ENCODE measurements around the gene KYAT1.

KYAT1 gene

DNA sequence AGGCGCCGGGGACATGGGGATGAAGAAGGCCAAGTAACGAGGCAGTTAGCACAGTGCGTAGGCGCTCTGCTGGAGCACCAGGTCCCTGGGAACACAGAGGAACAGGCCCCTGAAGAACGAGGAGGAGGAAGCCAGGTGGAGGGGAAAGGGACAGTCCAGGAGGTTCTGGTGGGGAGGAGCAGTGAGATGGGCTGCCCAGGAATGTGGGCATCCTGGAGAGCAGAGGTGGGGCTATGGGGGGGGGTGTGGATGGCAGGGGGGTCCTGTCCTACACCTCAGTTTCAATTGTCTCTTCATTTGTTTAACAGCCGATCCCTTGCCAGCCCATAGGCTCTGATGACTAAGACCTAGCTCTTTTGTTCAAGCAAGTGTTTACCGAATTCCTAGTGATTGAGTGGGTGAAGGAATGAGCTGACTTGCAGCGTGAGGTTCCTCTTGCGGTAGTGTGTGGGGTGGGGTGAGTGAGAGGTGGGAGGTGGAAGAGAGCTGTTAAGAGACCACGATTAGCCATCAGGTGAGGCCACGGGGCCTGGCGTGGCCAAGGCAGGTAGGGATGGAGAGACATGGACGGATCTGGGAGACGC, 30.6 kb upstream of the KYAT1 start:
- Histone ChIP-seq H3K4ac (ENCODE audit: low read length) (no peak overlapping the region), H3K4me3 (ENCODE audit: low read length in 2 of 2) (no peak overlapping the region), H3K18ac (ENCODE audit: low read length) (peak overlapping the region; percentile 59), H2BK12ac (ENCODE audit: low read length) (peak overlapping the region; percentile 69), H4K91ac (ENCODE audit: low read depth, low read length, poor library complexity) (no peak overlapping the region), H2AFZ (ENCODE audit: low read length) (no peak overlapping the region), H2BK5ac (ENCODE audit: low read length) (peak overlapping the region; percentile 84), H3K79me1 (ENCODE audit: low read depth, low read length) (peaks cover 13% of the 10 kb centered on the region), H3K27ac (replicated peaks; ENCODE audit: low read length) (peak overlapping the region; percentile 65), H3K14ac (ENCODE audit: low read length) (peak overlapping the region; percentile 72), H2BK120ac (ENCODE audit: low read depth, low read length) (no peak overlapping the region), H3K9me3 (replicated peaks in 1 of 2; ENCODE audit: control insufficient read depth in 2 of 2, insufficient read depth in 1 of 2, low read depth in 1 of 2, low read length in 2 of 2) (peaks cover 0 to 3% of the 10 kb centered on the region in 2 donors), H2BK15ac (ENCODE audit: low read length) (peak overlapping the region; percentile 93), H2AK5ac (ENCODE audit: low read depth, low read length) (peak overlapping the region; percentile 81), H4K8ac (ENCODE audit: low read depth, low read length) (no peak overlapping the region), H3K23ac (ENCODE audit: low read depth, low read length, poor library complexity) (peak overlapping the region; percentile 10), H3K36me3 (replicated peaks in 1 of 2; ENCODE audit: control insufficient read depth in 2 of 2, insufficient read depth in 2 of 2, low read length in 2 of 2) (peaks cover 45 to 89% of the 10 kb centered on the region in 2 donors), H3K4me2 (ENCODE audit: insufficient read depth, low read length, poor library complexity, severe bottlenecking) (no peak overlapping the region), H3K27me3 (ENCODE audit: control insufficient read depth in 3 of 3, insufficient read depth in 3 of 3, low read depth in 1 of 3, low read length in 3 of 3) (no peaks in the 10 kb centered on the region), H3K9ac (ENCODE audit: low read depth, low read length, poor library complexity) (no peak overlapping the region), H3K4me1 (ENCODE audit: control insufficient read depth in 2 of 2, insufficient read depth in 1 of 2, low read depth in 1 of 2, low read length in 2 of 2) (peaks cover 11 to 22% of the 10 kb centered on the region in 2 donors)
- DNase-seq (ENCODE audit: low spot score) = no peak
- no CpG with 5 or more reads among the region's 15 CpGs for WGBS, 2 donors (ENCODE audit: extremely low coverage in 2 of 2, insufficient read length in 2 of 2, insufficient replicate concordance in 1 of 2)

DNA sequence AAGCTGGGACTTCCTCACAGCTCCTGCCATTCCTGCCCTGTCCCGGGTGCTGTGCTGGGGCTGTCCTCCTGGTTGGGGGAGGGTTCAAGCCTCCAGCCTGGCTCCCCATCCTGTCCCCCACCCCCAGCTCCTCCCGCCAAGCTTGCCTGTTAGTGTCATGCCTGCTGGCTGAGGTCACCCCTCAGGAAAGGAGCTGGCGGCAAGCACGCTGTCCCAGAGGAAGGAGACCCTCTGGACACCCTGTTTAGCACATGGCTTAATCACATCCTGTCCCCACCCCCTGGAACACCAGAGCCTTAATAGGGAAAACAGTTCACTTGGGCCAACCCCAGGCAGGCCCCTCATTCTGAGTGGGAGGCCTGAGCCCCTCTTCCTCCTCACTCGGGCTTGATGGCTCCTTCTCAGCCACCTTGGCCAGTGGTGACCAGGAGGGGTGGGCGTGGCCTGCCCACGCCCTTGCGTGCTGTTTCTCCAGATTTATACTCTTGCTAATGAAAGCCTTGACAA, 29.8 kb upstream of the KYAT1 start:
- H3K27me3 ChIP-seq (ENCODE audit: control insufficient read depth in 3 of 3, insufficient read depth in 3 of 3, low read depth in 1 of 3, low read length in 3 of 3) = no peaks in the 10 kb centered on the region
- WGBS, 2 donors (ENCODE audit: extremely low coverage in 2 of 2, insufficient read length in 2 of 2, insufficient replicate concordance in 1 of 2) = no CpG with 5 or more reads among the region's 8 CpGs

GRCh38 chr9:128910906-128911305, 29.2 kb upstream of the KYAT1 start:
- Histone ChIP-seq H2AFZ (ENCODE audit: low read length) (no peak overlapping the region), H4K8ac (ENCODE audit: low read depth, low read length) (no peak overlapping the region), H3K4me1 (ENCODE audit: control insufficient read depth in 2 of 2, insufficient read depth in 1 of 2, low read depth in 1 of 2, low read length in 2 of 2) (peaks cover 11 to 22% of the 10 kb centered on the region in 2 donors), H3K14ac (ENCODE audit: low read length) (no peak overlapping the region), H3K36me3 (replicated peaks in 1 of 2; ENCODE audit: control insufficient read depth in 2 of 2, insufficient read depth in 2 of 2, low read length in 2 of 2) (peaks cover 37 to 86% of the 10 kb centered on the region in 2 donors), H3K79me1 (ENCODE audit: low read depth, low read length) (peaks cover 9% of the 10 kb centered on the region), H3K9ac (ENCODE audit: low read depth, low read length, poor library complexity) (no peak overlapping the region), H3K18ac (ENCODE audit: low read length) (no peak overlapping the region), H3K27ac (replicated peaks; ENCODE audit: low read length) (no peak overlapping the region), H3K9me3 (replicated peaks in 1 of 2; ENCODE audit: control insufficient read depth in 2 of 2, insufficient read depth in 1 of 2, low read depth in 1 of 2, low read length in 2 of 2) (peaks cover 0 to 3% of the 10 kb centered on the region in 2 donors), H3K4ac (ENCODE audit: low read length) (no peak overlapping the region), H2BK15ac (ENCODE audit: low read length) (no peak overlapping the region), H2BK5ac (ENCODE audit: low read length) (no peak overlapping the region), H2AK5ac (ENCODE audit: low read depth, low read length) (no peak overlapping the region), H3K27me3 (ENCODE audit: control insufficient read depth in 3 of 3, insufficient read depth in 3 of 3, low read depth in 1 of 3, low read length in 3 of 3) (no peaks in the 10 kb centered on the region), H3K4me2 (ENCODE audit: insufficient read depth, low read length, poor library complexity, severe bottlenecking) (no peak overlapping the region), H3K23ac (ENCODE audit: low read depth, low read length, poor library complexity) (no peak overlapping the region), H4K91ac (ENCODE audit: low read depth, low read length, poor library complexity) (no peak overlapping the region), H2BK12ac (ENCODE audit: low read length) (peak overlapping the region; percentile 76), H2BK120ac (ENCODE audit: low read depth, low read length) (no peak overlapping the region), H3K4me3 (ENCODE audit: low read length in 2 of 2) (no peak overlapping the region)
- WGBS, 2 donors (ENCODE audit: extremely low coverage in 2 of 2, insufficient read length in 2 of 2, insufficient replicate concordance in 1 of 2) = no CpG with 5 or more reads among the region's 6 CpGs
- DNase-seq (ENCODE audit: low spot score) = no peak

More for the DNA sequence above, 29.8 kb upstream of the KYAT1 start:
- Histone ChIP-seq H3K23ac (ENCODE audit: low read depth, low read length, poor library complexity) (peak overlapping the region; percentile 81), H4K91ac (ENCODE audit: low read depth, low read length, poor library complexity) (no peak overlapping the region), H3K4me3 (ENCODE audit: low read length in 2 of 2) (no peak overlapping the region), H2BK12ac (ENCODE audit: low read length) (no peak overlapping the region), H2BK15ac (ENCODE audit: low read length) (no peak overlapping the region), H3K36me3 (replicated peaks in 1 of 2; ENCODE audit: control insufficient read depth in 2 of 2, insufficient read depth in 2 of 2, low read length in 2 of 2) (peaks cover 43 to 89% of the 10 kb centered on the region in 2 donors), H2AFZ (ENCODE audit: low read length) (no peak overlapping the region), H3K27ac (replicated peaks; ENCODE audit: low read length) (peak overlapping the region; percentile 65), H3K4me1 (ENCODE audit: control insufficient read depth in 2 of 2, insufficient read depth in 1 of 2, low read depth in 1 of 2, low read length in 2 of 2) (peaks cover 11 to 22% of the 10 kb centered on the region in 2 donors), H2BK5ac (ENCODE audit: low read length) (no peak overlapping the region), H3K4me2 (ENCODE audit: insufficient read depth, low read length, poor library complexity, severe bottlenecking) (no peak overlapping the region), H4K8ac (ENCODE audit: low read depth, low read length) (no peak overlapping the region), H3K4ac (ENCODE audit: low read length) (no peak overlapping the region), H3K9ac (ENCODE audit: low read depth, low read length, poor library complexity) (no peak overlapping the region), H2BK120ac (ENCODE audit: low read depth, low read length) (no peak overlapping the region), H3K9me3 (replicated peaks in 1 of 2; ENCODE audit: control insufficient read depth in 2 of 2, insufficient read depth in 1 of 2, low read depth in 1 of 2, low read length in 2 of 2) (peaks cover 0 to 3% of the 10 kb centered on the region in 2 donors), H3K14ac (ENCODE audit: low read length) (no peak overlapping the region), H3K79me1 (ENCODE audit: low read depth, low read length) (peaks cover 13% of the 10 kb centered on the region), H3K18ac (ENCODE audit: low read length) (no peak overlapping the region), H2AK5ac (ENCODE audit: low read depth, low read length) (peak overlapping the region; percentile 25)
- DNase-seq (ENCODE audit: low spot score) = no peak

GRCh38 chr9:128909859-128910258, 28.1 kb upstream of the KYAT1 start:
- Histone ChIP-seq H3K4me1 (ENCODE audit: control insufficient read depth in 2 of 2, insufficient read depth in 1 of 2, low read depth in 1 of 2, low read length in 2 of 2) (peaks cover 11 to 22% of the 10 kb centered on the region in 2 donors), H3K4me3 (ENCODE audit: low read length in 2 of 2) (no peak overlapping the region), H2BK120ac (ENCODE audit: low read depth, low read length) (no peak overlapping the region), H2BK5ac (ENCODE audit: low read length) (no peak overlapping the region), H3K79me1 (ENCODE audit: low read depth, low read length) (peaks cover 7% of the 10 kb centered on the region), H3K9ac (ENCODE audit: low read depth, low read length, poor library complexity) (no peak overlapping the region), H3K4ac (ENCODE audit: low read length) (no peak overlapping the region), H2AK5ac (ENCODE audit: low read depth, low read length) (no peak overlapping the region), H2BK15ac (ENCODE audit: low read length) (no peak overlapping the region), H3K14ac (ENCODE audit: low read length) (no peak overlapping the region), H2AFZ (ENCODE audit: low read length) (no peak overlapping the region), H3K36me3 (replicated peaks in 1 of 2; ENCODE audit: control insufficient read depth in 2 of 2, insufficient read depth in 2 of 2, low read length in 2 of 2) (peaks cover 34 to 80% of the 10 kb centered on the region in 2 donors), H3K4me2 (ENCODE audit: insufficient read depth, low read length, poor library complexity, severe bottlenecking) (no peak overlapping the region), H3K27me3 (ENCODE audit: control insufficient read depth in 3 of 3, insufficient read depth in 3 of 3, low read depth in 1 of 3, low read length in 3 of 3) (no peaks in the 10 kb centered on the region), H4K91ac (ENCODE audit: low read depth, low read length, poor library complexity) (no peak overlapping the region), H3K23ac (ENCODE audit: low read depth, low read length, poor library complexity) (no peak overlapping the region), H3K18ac (ENCODE audit: low read length) (no peak overlapping the region), H3K9me3 (replicated peaks in 1 of 2; ENCODE audit: control insufficient read depth in 2 of 2, insufficient read depth in 1 of 2, low read depth in 1 of 2, low read length in 2 of 2) (peaks cover 0 to 3% of the 10 kb centered on the region in 2 donors), H2BK12ac (ENCODE audit: low read length) (no peak overlapping the region), H3K27ac (replicated peaks; ENCODE audit: low read length) (no peak overlapping the region), H4K8ac (ENCODE audit: low read depth, low read length) (no peak overlapping the region)
- DNase-seq (ENCODE audit: low spot score) = no peak
- no CpG with 5 or more reads among the region's 4 CpGs for WGBS, 2 donors (ENCODE audit: extremely low coverage in 2 of 2, insufficient read length in 2 of 2, insufficient replicate concordance in 1 of 2)
